Thoracic aorta endothelial cell (primary cell): ENCODE measurements around the gene PRAME. TPM values are rescaled to one million over a fixed set of nuclear protein-coding genes. Genes with fewer than 3 reads are reported as not detected.

Experiments
- small RNA-seq: library from RNA; depleted of rRNA; stranded (forward); fragments of <200 nt; gene quantifications from one replicate; pipeline ENCODE3, GENCODE V24; 2012
- total RNA-seq: library from RNA; depleted of rRNA; stranded (reverse); fragments of >200 nt; gene quantifications from 2 replicates; pipeline ENCODE4 v1.2.3, GENCODE V29; 2012

Gene PRAME
- total RNA-seq: not detected in 2 replicates

GRCh38 chr22:22558972-22559603, at the start of gene PRAME:
TSS of gene PRAME (minus strand) at chr22:22559265. CDS start at chr22:22556832, 2,433 bp downstream.

GRCh38 chr22:22520020-22520656, 38.9 kb downstream of the PRAME start, which contains the start of gene ZNF280A:
TSS of gene ZNF280A (minus strand) at chr22:22520270. CDS start at chr22:22515630, 4,640 bp downstream.

GRCh38 chr22:22508274-22509176, 50.5 kb downstream of the PRAME start, which contains the start of gene ZNF280B:
TSS of gene ZNF280B (minus strand) at chr22:22508742. CDS start at chr22:22489398, 19,344 bp downstream.

Small RNAs within 50 kb of the gene (small RNA-seq; reads per million reads assigned to genes)
- gene IGLV2-34: not detected

Other genes with a start within 250 kb of the PRAME start
- gene ZNF280B, start 50.5 kb downstream of the PRAME start, total RNA-seq: 2.0 and 2.2 TPM in 2 replicates
- under 0.01 TPM in 1 of 2 replicates, not detected in the other for gene ZNF280A, start 39.0 kb downstream of the PRAME start, total RNA-seq
- gene GGTLC2, start 85.3 kb upstream of the PRAME start, total RNA-seq: not detected in 2 replicates